Loucy (cell line): ENCODE data around the gene AADAT.

ENCODE experiments used
- H2AFZ ChIP-seq: fragments of 200-600 bp; sonication (generic); 2 replicates; pipeline ENCODE4 v1.6.0; 2016; ENCODE audit warnings: antibody characterized with exemption, mild to moderate bottlenecking, low read length, moderate library complexity
- H3F3A ChIP-seq: fragments of 200-600 bp; 2 replicates; pipeline ENCODE4 v1.6.0; 2016; ENCODE audit warnings: antibody characterized with exemption, low read depth, mild to moderate bottlenecking
- H3K27me3 ChIP-seq: fragments of 200-600 bp; sonication (generic); 2 replicates; pipeline ENCODE4 v1.6.1; 2014; ENCODE audit warnings: low read length, mild to moderate bottlenecking; ENCODE audit not compliant: insufficient read depth, poor library complexity, severe bottlenecking
- H3K36me3 ChIP-seq: fragments of 200-600 bp; sonication (generic); 2 replicates; pipeline ENCODE4 v1.6.1; 2016; ENCODE audit warnings: low read length; ENCODE audit not compliant: insufficient read depth
- H3K4me1 ChIP-seq: fragments of 200-600 bp; sonication (generic); 2 replicates; pipeline ENCODE4 v1.5.1; 2014; ENCODE audit warnings: low read length, mild to moderate bottlenecking; ENCODE audit not compliant: insufficient read depth, poor library complexity, severe bottlenecking
- H3K4me2 ChIP-seq: fragments of 200-600 bp; sonication (generic); 2 replicates; pipeline ENCODE4 v1.6.0; 2014; ENCODE audit warnings: antibody characterized with exemption, low read length, low read depth, mild to moderate bottlenecking; ENCODE audit not compliant: poor library complexity, severe bottlenecking
- H3K4me3 ChIP-seq: fragments of 200-600 bp; sonication (generic); 2 replicates; pipeline ENCODE4 v1.5.1; 2014; ENCODE audit warnings: low read length, mild to moderate bottlenecking, mixed read lengths; ENCODE audit not compliant: poor library complexity, severe bottlenecking
- H3K79me2 ChIP-seq: fragments of 200-600 bp; sonication (generic); 2 replicates; pipeline ENCODE4 v1.6.1; 2014; ENCODE audit warnings: low read length; ENCODE audit not compliant: insufficient read depth
- H3K9ac ChIP-seq: fragments of 200-600 bp; sonication (generic); 2 replicates; pipeline ENCODE4 v1.6.0; 2014; ENCODE audit warnings: mild to moderate bottlenecking, low read depth, low read length, moderate library complexity; ENCODE audit not compliant: poor library complexity, severe bottlenecking
- H3K9me2 ChIP-seq: fragments of 200-600 bp; sonication (generic); replicated peaks from 2 replicates; pipeline ENCODE4 v1.6.1; 2016; ENCODE audit warnings: low read depth, low read length, mixed read lengths
- H3K9me3 ChIP-seq: fragments of 200-600 bp; sonication (generic); 2 replicates; pipeline ENCODE4 v1.6.1; 2014; ENCODE audit warnings: mild to moderate bottlenecking, antibody characterized with exemption, low read length, low read depth; ENCODE audit not compliant: insufficient read depth
- H4K20me1 ChIP-seq: fragments of 200-600 bp; sonication (generic); 2 replicates; pipeline ENCODE4 v1.6.0; 2014; ENCODE audit warnings: antibody characterized with exemption, low read length, mild to moderate bottlenecking; ENCODE audit not compliant: insufficient read depth, poor library complexity, severe bottlenecking
- CTCF ChIP-seq: fragments of 200-600 bp; sonication (generic); conservative IDR thresholded peaks from 2 replicates; pipeline ENCODE4 v1.5.1; 2014; ENCODE audit warnings: mild to moderate bottlenecking, antibody characterized with exemption, low read length
- EZH2phosphoT487 ChIP-seq: fragments of 200-600 bp; IDR thresholded peaks from 2 replicates; pipeline ENCODE4 v1.6.1; 2018; ENCODE audit warnings: antibody characterized with exemption, mild to moderate bottlenecking, moderate library complexity, borderline replicate concordance

The AADAT gene

GRCh38 chr4:170035845-170036244 is 53.9 kb downstream of the AADAT start:
- no peaks in the 10 kb centered on the region for H3K4me1 ChIP-seq
- no peaks in the 10 kb centered on the region for H4K20me1 ChIP-seq
- H3K9me3 ChIP-seq: no peaks in the 10 kb centered on the region
- TF ChIP-seq CTCF: no peak
- TF ChIP-seq EZH2phosphoT487: no peak
- no peaks in the 10 kb centered on the region for H3F3A ChIP-seq
- no peaks in the 10 kb centered on the region for H3K79me2 ChIP-seq
- H2AFZ ChIP-seq: no peak overlapping the region
- no peak overlapping the region for H3K4me3 ChIP-seq
- H3K36me3 ChIP-seq: no peaks in the 10 kb centered on the region
- no peak overlapping the region for H3K4me2 ChIP-seq
- H3K9me2 ChIP-seq: no peaks in the 10 kb centered on the region
- H3K9ac ChIP-seq: no peak overlapping the region
- no peaks in the 10 kb centered on the region for H3K27me3 ChIP-seq

- no peaks in the 10 kb centered on the region for H3K4me1 ChIP-seq
- no peaks in the 10 kb centered on the region for H3K79me2 ChIP-seq
- no peak overlapping the region for H2AFZ ChIP-seq
- H3K9me3 ChIP-seq: no peaks in the 10 kb centered on the region
- no peaks in the 10 kb centered on the region for H3K36me3 ChIP-seq
- no peaks in the 10 kb centered on the region for H4K20me1 ChIP-seq
- no peaks in the 10 kb centered on the region for H3K9me2 ChIP-seq
- no peak overlapping the region for H3K4me2 ChIP-seq
- H3K27me3 ChIP-seq: no peaks in the 10 kb centered on the region
- no peak overlapping the region for H3K4me3 ChIP-seq
- no peaks in the 10 kb centered on the region for H3F3A ChIP-seq
- TF ChIP-seq EZH2phosphoT487: no peak
- no peak overlapping the region for H3K9ac ChIP-seq
These were observed 54.5 kb downstream of the AADAT start for GRCh38 chr4:170035231-170035630.

- Histone ChIP-seq H3K9me2 (no peaks in the 10 kb centered on the region), H3K4me1 (no peaks in the 10 kb centered on the region), H3K4me2 (no peak overlapping the region), H2AFZ (no peak overlapping the region), H3K79me2 (no peaks in the 10 kb centered on the region), H3K9ac (no peak overlapping the region), H3K9me3 (no peaks in the 10 kb centered on the region), H3K27me3 (no peaks in the 10 kb centered on the region), H3K36me3 (no peaks in the 10 kb centered on the region), H3K4me3 (no peak overlapping the region), H3F3A (no peaks in the 10 kb centered on the region), H4K20me1 (no peaks in the 10 kb centered on the region)
- TF ChIP-seq CTCF (no peak), EZH2phosphoT487 (no peak)
These were observed 55.8 kb downstream of the AADAT start for GRCh38 chr4:170033999-170034398.

- no peak overlapping the region for H2AFZ ChIP-seq
- TF ChIP-seq EZH2phosphoT487 (no peak), CTCF (no peak)
- no peaks in the 10 kb centered on the region for H3K27me3 ChIP-seq
- H3K4me2 ChIP-seq: no peak overlapping the region
- H4K20me1 ChIP-seq: no peaks in the 10 kb centered on the region
- H3K9me3 ChIP-seq: no peaks in the 10 kb centered on the region
- no peak overlapping the region for H3K9ac ChIP-seq
- no peak overlapping the region for H3K4me3 ChIP-seq
- no peaks in the 10 kb centered on the region for H3F3A ChIP-seq
- no peaks in the 10 kb centered on the region for H3K4me1 ChIP-seq
- H3K9me2 ChIP-seq: no peaks in the 10 kb centered on the region
- no peaks in the 10 kb centered on the region for H3K79me2 ChIP-seq
- H3K36me3 ChIP-seq: no peaks in the 10 kb centered on the region
These were observed 59.6 kb downstream of the AADAT start for GRCh38 chr4:170030121-170030520.
